ENCODE results near the gene SULT1C4.

DNA sequence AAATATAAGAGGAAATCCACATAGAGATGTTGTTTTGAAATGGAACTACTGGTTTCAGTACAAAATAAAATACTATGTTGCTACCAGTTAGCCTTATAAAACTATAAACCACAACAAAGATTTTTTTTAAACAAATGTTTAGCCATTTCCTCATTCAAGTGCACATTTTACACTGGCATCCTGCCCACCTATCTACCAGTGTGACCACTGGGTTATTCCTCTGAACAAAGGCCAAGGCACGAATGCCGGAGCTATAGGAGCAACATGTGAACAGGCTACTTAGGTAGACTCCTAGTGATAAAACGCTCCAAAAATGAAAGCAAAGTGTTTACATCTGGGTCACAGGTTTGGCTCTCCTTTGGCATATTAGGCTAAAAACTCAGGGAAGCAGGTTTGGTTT is 31.8 kb upstream of the SULT1C4 start:
- TF ChIP-seq, protein P1, sequence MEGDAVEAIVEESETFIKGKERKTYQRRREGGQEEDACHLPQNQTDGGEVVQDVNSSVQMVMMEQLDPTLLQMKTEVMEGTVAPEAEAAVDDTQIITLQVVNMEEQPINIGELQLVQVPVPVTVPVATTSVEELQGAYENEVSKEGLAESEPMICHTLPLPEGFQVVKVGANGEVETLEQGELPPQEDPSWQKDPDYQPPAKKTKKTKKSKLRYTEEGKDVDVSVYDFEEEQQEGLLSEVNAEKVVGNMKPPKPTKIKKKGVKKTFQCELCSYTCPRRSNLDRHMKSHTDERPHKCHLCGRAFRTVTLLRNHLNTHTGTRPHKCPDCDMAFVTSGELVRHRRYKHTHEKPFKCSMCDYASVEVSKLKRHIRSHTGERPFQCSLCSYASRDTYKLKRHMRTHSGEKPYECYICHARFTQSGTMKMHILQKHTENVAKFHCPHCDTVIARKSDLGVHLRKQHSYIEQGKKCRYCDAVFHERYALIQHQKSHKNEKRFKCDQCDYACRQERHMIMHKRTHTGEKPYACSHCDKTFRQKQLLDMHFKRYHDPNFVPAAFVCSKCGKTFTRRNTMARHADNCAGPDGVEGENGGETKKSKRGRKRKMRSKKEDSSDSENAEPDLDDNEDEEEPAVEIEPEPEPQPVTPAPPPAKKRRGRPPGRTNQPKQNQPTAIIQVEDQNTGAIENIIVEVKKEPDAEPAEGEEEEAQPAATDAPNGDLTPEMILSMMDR (IDR thresholded peaks at IDR 0.05; ENCODE audit: low read depth, low read length, poor library complexity, severe bottlenecking), result no peak
- no peak for TF ChIP-seq EZH2phosphoT487 (IDR thresholded peaks at IDR 0.05; ENCODE audit: borderline replicate concordance, low read length)

Data from DOHH2 (cell line).